NCI-H1436 (cell line): ENCODE measurements around the gene PPP1R7.
"Not testable (repeated sequence)": the region's sequence is repeated elsewhere in the genome, so short reads cannot be mapped to it uniquely, and the experiment has no call there.

Experiments
- DNase-seq: peaks from one replicate; lab custom pipeline; 2025; lab: John Stamatoyannopoulos, UW

The PPP1R7 gene, protein sequence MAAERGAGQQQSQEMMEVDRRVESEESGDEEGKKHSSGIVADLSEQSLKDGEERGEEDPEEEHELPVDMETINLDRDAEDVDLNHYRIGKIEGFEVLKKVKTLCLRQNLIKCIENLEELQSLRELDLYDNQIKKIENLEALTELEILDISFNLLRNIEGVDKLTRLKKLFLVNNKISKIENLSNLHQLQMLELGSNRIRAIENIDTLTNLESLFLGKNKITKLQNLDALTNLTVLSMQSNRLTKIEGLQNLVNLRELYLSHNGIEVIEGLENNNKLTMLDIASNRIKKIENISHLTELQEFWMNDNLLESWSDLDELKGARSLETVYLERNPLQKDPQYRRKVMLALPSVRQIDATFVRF

DNA sequence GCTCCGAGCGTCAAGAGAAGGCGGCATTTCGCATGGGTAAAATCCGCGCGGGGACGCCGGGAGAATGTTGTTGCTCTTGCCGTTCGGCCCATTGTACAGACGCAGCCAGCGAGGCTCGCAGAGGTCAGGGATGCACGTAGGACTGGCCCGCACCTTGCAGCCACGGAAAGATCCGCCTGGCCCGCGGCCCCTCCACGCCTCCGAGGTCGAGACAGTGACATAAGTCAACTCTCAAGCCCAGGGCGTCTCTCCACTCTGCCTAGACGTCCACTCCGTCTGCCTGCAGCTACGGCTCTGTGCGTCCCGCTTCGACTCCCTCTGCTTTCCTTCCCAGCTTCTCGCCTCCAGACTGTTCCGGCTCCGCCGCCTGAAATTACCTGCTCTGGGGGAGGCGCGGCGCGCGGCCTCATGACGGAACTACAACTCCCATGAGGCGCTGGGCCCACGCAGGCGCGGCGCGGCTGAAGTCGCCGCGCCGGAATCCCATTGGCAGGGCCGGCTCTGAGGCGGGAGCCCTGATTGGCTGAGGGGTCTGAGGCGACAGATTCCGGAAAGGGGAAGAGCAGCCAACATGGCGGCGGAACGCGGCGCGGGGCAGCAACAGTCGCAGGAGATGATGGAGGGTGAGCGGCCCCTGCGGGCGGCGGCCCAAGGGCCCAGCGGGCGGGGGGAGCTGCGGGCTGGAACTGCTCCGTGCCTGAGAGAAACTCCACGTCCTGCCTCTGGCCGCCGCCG is at the start of gene PPP1R7:
Gene PPP1R7, plus strand, starts transcription at position 543 of the 735 bp plus-strand sequence. Its CDS starts 29 bp downstream, at position 572.
- DNase-seq, result peak; percentile 94

DNA sequence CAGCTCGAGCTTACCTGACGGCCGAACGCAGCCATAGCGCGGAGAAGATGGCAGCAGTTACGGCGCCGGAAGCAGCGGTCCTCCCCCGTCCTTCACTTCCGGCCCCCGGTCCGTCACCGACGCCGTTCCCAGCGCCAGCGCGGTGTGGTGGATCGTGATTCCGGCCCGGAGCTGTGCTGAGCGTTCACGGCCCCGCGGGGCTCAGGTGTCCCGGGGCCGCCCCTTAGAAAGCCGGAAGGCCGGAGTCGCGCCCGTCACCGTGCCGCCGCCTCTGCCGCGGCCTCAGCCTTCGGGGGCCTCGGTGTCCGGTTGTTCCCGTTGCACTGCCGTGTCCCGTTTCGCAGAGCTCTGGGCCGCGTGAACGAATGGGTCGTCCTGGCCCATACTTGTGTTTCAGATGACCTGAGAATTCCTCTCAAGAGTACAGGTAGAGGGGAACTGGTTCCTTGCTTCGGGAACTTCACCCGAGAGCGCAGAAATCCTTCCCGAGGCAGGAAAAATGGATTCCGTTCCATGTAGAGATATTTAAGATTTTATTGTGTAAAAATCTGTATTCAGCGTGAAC is 47.9 kb upstream of the PPP1R7 start, which contains the start of gene MTERF4:
Gene MTERF4, minus strand, starts transcription at position 49 of the 565 bp plus-strand sequence. Its CDS starts 14 bp downstream, at position 35.
- peak; percentile 76 for DNase-seq

DNA sequence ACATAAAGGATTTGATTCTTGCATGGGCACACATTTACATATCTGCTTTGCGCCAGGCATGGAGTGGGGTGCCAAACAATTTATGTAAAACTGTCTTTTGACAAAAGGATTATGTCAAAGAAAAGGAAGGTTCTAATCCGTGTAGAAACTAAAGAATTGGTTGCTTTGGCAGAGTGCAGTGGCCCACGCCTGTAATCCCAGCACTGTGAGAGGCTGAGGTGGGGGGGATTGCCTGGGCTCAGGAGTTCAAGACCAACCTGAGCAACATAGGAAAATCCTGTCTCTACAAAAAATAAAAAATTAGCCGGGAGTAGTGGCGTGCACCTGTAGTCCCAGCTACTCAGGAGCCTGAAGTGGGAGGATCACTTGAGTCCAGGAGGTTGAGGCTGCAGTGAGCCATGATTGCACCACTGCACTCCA is 47.1 kb upstream of the PPP1R7 start:
- no peak for DNase-seq

DNA sequence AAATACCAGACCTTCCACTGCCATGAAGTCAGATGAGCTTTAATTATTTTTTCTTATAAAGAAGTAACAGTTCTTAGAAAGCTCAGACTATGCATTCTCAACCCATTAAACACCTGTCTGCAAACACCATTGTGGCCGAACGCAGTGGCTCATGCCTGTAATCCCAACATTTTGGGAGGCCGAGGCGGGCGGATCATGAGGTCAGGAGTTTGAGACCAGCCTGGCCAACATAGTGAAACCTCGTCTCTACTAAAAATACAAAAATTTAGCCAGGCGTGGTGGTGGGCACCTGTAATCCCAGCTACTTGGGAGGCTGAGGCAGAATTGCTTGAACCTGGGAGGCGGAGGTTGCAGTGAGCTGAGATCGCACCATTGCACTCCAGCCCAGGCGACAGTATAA is 45.7 kb upstream of the PPP1R7 start:
- DNase-seq, result not testable (repeated sequence)

DNA sequence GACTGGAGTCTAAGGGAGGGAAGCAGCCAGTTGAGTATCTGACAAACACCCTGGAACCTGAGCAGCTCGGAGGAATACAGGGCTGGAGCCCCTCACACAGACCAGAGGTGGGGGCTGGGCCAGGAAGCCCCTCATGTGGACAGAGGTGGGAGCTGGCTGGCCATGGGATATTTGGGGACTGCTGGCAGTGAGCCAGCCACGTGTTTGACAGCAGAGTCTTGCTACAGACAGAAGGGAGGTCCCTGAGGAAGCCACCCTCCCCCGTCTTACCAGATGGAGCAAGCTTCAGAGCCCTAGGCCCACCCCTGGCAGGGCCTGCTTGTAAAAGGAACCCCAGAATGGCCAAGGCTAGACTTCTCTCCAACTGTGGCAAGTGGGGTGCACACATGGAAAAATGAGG is 44.6 kb upstream of the PPP1R7 start:
- no peak for DNase-seq

DNA sequence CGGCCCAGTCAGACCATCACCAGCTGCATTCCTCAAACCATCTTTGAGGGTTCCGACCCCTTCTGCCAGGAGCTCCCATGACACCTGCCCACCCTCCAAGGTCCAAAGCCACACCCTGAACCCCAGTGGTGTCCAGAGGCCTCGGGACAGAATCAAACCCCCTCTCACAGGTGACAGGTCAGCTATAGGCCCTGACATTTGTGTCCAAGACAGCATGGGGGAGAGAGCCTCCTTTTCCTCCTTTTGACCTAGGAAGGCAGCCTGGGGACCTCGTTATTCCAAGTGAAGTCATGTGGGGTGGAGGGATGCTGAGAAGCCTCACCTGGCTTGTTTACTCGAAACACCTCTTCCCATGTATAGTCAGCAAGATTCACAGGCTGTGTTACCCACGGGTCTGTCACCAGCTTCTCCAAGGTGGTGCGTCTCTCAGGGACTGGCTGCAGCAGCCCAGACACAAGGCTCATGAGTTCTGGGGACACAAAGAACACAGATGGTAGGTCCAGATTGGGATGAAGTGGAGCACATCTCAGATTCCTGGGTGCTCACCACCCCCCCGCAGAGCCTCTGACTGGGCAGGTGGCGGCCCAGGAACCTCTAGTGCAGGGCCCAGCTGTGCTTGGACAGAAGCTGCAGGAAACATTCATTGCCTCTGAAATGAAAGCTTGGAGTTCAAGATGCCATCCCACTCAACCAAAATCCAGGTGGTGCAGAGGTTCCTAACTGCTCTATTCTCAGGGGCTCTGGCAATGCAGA is 43.1 kb upstream of the PPP1R7 start:
- DNase-seq, result no peak

DNA sequence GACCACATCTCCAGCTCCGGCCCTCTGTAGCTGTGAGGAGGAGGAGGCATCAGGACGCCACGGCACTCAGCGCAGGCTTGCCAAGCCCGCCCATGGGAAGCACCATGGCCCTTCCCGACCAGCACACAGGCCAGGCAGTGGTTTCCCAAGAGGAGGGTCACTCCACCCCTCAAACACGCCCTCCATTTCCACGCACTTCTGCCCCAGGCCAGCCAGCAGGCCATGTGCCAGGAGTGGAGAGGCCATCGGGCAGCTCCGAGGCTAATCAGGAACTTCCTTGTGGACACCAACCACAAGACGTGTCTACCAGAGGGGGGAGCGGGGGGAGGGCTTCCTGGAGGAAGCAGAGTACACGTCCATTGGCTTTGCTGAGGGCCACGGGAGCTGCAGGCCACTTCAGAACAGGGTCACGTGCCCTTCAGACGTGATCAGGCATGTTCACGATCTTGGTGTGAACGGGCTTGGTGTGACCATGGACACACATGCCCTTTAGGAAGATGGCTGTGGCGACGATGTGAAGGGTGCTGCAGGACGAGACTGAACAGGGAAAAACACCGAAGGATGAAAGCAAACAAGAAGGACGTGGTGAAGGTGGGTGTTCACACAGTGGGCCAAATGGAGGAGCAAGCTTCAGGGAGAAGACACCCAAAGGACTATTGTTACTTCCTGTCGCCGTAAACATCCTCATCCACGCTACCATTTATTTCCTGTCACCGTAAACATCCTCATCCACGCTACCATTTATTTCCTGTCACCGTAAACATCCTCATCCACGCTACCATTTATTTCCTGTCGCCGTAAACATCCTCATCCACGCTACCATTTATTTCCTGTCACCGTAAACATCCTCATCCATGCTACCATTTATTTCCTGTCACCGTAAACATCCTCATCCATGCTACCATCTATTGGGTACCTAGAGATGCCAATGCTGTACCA is 41.7 kb upstream of the PPP1R7 start:
- DNase-seq, result no peak

DNA sequence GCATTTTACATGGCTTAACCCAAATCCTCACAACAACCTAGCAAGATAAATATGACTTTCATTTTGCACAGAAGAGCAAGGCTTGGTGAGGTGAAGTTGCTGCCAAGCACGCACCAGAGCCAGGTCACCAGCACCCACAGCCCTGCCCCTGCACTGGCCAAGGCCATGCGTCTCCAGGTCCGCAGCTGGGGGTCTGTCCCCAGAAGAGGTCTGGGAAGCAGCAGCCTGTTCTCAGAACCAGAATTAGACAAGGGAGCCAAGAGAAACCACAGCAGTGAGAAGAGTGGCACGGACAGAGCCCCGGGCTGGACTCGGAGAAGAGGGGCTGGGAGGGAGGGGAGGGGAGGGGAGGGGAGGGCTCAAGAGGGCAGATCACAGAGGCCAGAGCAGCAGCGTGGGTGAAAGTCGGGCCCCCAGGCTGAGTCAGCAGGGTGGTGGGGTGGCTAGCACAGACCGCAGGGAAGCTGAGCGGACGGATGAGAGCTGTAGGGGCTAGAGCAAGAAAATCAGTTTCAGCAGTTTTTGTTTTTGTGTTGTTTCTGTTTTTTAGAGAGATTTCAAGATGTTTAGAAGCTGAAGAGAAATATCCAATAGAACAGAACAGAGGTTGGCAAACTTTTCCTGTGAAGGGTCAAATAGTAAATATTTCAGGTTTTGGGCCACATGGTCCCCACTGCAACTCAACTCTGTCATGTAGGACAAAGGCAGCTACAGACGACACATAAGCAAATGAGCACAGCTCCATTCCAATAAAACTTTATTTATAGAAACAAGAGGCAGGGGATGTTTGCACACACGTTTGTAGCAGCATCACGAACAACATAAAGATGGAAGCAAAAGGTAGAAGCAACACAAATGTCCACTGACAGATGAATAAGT is 40.8 kb upstream of the PPP1R7 start:
- no peak for DNase-seq

DNA sequence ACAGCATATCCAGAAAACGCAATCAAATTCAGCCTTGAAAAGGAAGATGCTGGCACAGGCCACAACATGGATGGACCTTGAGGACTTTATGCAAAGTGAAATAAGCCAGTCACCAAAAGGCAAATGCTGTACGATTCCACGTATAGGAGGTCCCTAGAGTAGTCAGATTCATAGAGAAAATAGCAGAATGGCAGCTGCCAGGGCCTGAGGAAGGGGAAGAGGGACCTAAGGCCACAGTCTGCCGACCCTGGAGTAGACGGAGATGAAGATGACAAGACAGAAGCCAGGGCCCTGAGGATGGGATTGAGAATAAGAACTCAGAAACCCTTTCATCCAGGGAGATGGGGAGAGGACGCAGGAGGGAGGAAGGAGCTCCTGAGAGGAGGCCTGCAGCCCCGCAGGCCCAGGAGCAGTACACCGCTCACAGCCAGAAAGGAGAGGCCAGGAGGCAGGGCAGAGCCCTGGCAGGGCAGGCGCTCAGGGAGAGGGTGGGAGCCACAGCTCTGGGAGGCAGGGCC is 40.1 kb upstream of the PPP1R7 start:
- no peak for DNase-seq

DNA sequence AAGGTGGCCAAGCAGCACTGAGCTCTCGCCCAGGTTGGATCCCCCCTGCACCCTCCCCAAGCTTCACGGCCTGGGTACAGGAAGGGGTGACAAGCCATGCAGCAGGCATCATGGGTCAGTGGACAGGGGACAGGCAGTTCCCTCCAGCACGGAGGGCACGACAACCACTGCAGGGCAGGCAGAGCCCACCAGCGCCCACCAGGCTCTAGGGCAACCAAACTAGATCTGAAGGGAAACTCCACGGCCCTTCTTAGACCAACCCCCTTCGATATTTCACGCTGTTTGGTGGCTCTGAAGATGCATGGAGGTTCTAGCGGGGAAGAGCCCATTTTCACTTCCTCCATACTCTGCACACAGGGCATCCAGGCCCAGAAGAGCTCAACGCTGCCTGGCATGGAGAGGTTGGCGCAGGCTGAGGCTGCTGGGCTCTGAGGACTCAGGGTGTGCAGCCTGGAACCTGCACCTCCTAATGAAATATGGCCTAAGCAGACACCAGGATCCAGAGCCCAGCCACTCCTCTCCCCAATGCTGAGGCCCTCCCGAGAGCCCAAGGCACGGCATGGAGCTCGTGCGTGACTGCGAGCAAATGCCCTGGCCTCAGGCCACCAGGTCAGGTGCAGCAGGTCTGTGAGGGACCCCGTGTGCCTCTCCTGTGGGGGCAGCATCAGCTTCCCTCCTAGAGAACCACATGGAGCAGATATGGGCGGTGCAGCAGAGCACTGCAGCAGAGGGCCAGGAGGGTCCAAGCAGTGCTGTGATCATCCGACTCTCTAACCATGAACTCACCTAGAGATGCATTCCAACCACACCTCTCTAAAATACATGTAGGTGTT is 39.4 kb upstream of the PPP1R7 start:
- DNase-seq, result no peak

DNA sequence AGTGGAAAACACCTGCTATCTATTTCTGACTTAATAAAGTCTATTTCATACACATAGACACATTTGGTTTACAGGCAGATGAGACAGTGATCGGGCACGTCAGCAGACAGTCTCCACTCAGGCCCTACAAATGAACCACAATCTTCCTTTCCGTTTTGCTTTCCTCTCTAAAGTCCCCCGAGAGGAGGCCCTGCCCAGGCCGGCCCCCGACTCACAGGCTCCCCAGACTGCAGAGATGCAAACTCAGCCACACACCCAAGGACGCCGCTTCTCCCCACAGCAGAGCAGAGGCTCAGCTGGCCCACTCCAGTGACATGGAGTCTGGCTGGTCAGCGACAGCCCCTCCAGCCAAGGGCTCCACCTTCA is 38.8 kb upstream of the PPP1R7 start:
- no peak for DNase-seq

DNA sequence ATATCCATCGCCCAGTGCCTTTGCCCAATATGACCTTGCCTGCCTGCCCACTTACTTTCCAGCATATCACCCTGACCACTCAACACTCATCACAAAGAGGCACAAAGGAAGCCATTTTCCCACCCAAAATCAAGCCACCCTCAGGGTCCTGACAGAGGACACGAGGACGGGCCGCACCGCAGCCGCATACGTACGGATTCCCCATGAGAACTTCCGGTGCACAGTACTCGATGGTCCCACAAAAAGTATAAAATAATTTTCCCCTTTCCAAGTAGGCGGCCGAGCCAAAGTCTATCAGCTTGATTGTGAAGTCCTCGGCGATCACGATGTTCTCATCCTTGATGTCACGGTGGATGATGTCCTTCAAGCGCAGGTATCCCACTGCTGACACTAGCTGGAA is 38.2 kb upstream of the PPP1R7 start:
- no peak for DNase-seq

DNA sequence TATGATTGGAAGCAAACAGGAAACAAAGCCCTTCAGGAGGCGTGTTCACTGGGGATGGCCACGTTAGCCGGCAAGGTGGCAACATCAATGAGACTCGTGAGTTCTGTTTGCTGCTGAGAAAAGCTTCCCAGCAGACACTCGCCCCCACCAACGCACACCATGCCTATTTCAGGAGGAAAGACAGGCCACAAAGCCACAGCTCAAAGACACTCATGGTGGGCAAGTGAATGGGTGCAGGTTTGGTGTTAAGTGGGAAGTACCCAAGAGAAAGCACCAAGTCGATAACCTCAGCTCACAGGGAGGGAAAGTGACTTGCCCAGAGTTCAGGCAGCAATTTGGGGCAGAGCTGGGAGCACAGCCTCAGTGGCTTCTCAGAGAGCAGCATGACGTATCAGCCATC is 37.7 kb upstream of the PPP1R7 start:
- DNase-seq, result no peak

DNA sequence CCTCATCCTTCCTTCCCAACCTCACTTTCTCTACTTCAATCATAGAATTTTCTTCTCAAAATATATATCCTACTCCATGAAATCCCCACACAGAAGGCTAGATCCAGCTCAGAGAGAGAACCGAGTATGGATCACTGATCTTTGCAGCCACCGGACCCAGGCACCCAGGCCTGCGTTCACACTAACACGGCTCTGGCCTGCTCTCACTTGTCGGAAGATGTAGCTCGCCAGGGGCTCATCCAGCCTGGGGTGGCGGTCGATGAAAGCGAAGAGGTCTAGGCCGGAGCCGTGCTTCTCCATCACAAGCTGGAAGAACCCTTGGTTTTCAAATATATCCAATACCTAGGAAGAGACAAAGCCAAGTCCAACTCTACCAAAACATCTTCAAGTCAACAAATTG is 35.4 kb upstream of the PPP1R7 start:
- no peak for DNase-seq

DNA sequence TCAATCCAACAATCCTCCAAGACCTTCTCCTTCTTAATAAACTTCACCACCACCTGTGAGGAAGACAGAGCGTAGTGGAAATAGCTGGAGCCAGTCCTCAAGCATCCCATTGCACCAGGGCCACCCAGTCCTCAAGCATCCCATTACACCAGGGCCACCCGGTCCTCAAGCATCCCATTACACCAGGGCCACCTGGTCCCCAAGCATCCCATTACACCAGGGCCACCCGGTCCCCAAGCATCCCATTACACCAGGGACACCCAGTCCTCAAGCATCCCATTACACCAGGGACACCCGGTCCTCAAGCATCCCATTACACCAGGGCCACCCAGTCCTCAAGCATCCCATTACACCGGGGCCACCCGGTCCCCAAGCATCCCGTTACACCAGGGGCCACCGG is 34.9 kb upstream of the PPP1R7 start:
- DNase-seq, result no peak

DNA sequence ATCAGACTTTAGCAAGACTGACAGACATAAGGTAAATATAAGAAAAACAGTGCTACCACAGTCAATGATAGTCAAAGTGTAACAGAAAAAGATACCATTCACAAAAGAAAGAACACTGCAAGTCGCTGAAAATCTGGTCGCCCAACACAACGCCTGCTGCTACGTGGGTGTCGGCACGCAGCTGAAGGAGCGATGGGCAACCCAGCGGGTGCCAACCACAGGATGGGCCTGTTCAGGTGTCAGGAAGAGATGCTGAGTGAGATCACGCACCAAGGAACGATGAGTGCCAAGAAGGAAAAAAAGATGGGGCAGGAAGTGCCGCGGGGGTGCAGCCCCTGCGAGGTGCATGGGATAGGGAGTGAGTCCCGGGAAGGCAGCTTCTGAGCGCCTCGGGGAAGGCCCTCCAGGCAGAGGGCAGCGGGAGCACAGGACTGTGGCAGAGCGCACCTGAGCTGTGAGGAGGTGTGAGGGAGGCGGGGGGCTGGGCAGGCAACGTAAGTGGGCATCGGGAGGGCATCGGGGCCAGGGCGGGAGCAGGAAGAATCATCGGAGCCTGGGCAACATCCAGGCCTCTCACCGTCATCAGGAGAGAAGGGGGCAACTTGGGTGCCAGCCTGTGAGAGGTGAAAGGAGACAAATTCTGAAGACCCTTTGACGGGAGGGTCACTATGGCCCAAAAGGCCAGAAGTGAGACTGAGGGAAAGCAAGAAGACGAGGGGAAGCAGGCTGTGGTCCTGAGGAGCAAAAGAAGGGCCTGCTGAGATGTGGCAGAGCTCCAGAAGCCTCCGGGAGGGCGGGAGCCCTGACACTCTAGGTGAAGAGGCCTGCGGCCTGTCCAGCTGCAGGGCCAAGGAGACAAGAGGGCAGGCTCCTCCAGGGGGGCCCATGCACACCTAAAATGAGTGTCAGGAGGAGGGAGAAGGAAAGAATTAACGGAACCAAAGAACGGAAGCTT is 33.4 kb upstream of the PPP1R7 start:
- no peak for DNase-seq

DNA sequence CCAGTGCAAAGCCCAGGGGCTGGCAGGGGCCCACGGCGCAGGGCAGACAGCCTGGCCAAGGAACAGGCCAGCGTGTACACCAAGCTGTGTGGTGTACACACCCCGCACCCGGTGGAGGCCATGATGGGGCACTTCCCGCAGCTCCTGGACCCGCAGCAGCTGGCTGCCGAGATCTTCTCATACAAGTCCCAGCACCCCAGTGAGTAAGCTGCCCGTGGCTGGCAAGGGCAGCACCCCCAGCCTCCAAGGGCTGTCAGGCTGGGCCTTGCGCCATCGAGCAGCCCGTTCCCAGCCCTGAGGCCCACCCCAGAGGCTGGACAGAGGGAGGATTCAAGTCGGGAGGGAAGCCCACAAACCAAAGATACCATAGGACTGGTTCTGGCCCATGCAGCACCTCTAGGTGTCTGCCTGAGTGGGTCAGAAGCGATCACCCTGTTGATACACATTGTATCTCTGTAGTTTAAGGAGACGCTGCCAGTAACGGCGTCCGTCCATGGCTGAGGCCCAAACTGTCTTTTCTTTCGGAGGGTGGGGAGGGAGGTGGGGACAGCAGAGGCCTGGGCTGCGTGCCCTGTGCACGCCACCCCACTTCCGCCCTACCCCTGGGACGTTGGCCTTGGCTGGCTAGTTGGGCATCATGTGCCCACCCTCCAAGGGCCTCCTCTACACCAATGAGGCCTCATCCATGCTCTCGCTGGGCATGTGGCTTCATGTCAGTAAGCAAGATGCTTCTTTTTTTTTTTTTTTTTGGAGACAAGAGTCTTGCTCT is 31.3 kb upstream of the PPP1R7 start:
- no peak for DNase-seq
